OCI-LY3 (cell line): ENCODE results near the gene NLN.

Source experiments
- CTCF ChIP-seq: fragments of 200-600, 300-600 bp; sonication (generic); IDR thresholded peaks from 2 replicates; pipeline ENCODE4 v1.5.1; 2014; ENCODE audit warnings: antibody characterized with exemption, low read length, low read depth
- EZH2phosphoT487 ChIP-seq: fragments of 200-600 bp; shearing (Covaris generic); IDR thresholded peaks from 2 replicates; pipeline ENCODE4 v1.6.1; 2018; ENCODE audit warnings: antibody characterized with exemption, mixed run types, low read depth

GRCh38 chr5:65779643-65780042 is 57.6 kb downstream of the NLN start:
- TF ChIP-seq CTCF (no peak), EZH2phosphoT487 (no peak)
